H1 (cell line): ENCODE data around the gene DLG5. TPM values are rescaled to one million over a fixed set of nuclear protein-coding genes. Genes with fewer than 3 reads are reported as not detected.

Experiments used
- FOSL1 ChIP-seq: IDR thresholded peaks from 2 replicates; pipeline ENCODE4 v1.6.1; 2011; ENCODE audit warnings: mild to moderate bottlenecking, low read depth, low read length, moderate library complexity; ENCODE audit not compliant: insufficient read depth
- KDM4A ChIP-seq: IDR thresholded peaks from one replicate; pipeline ENCODE4 v1.7.1; 2012; ENCODE audit warnings: low read depth, mild to moderate bottlenecking, moderate library complexity, low read length, inconsistent platforms; ENCODE audit not compliant: severe bottlenecking
- NRF1 ChIP-seq: IDR thresholded peaks from 2 replicates; pipeline ENCODE4 v1.6.1; 2011; ENCODE audit warnings: mild to moderate bottlenecking, low read depth, low read length, improper control_type of control experiment
- polyA plus RNA-seq, 7 experiments: library from polyadenylated mRNA; depleted of rRNA in 3 of 7; stranded (reverse) in 5 of 7; unstranded in 2 of 7; fragments of >200 nt in 5 of 7; fragments of 200-250 nt in 2 of 7; gene quantifications; 1 replicate in 5 of 7; 2 replicates in 1 of 7; 4 replicates in 1 of 7; pipeline versions ENCODE4 v1.2.1 to v1.2.3, GENCODE V29; 2011 to 2013; ENCODE audit warnings: missing spikeins in 2 of 7, mixed read lengths in 2 of 7
- total RNA-seq: library from RNA; stranded (reverse); fragmentation: NEBNext Ultra II Directional; extraction: Animal tissue kit (Norgen Biotek cat#: 25700); gene quantifications from 2 replicates; pipeline ENCODE4 v1.2.1, GENCODE V29; 2021

DLG5 gene
- total and polyA plus RNA-seq, 2 of the 8 experiments (the other 6 are each of a cell fraction or from before 2014, with no cell fraction given), result 15.6 to 71.4 TPM

DNA sequence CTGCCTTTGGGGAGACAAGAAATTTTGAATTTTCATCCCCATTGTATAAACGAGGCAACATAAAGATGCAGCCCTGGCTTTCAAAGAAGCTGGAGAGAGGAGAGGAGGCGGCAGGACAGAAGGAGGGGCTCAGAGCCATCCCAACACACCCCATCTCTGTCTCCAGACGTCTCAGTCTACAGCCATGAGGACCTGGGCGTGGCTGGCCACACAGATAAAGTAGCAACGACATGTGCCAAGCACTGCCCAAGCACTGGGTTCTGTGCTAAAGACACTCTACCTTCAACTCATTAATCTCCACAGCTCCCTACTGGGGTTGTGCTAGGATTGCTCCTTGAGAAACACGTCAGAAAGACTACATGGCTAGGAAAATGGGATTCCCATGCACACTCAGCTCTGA lies 65.2 kb downstream of the DLG5 start (continued):
- TF ChIP-seq KDM4A (no peak), NRF1 (no peak), FOSL1 (no peak)
